ENCODE results near the gene RCSD1.

Gene RCSD1

GRCh38 chr1:167675440-167675839, 45.4 kb downstream of the RCSD1 start:
- H2AFZ ChIP-seq (ENCODE audit: low read length): no peak overlapping the region
- no peaks in the 10 kb centered on the region for H3F3A ChIP-seq (ENCODE audit: insufficient read depth, low read length)
- no peak overlapping the region for H3K9ac ChIP-seq (ENCODE audit: low read length)
- no peaks in the 10 kb centered on the region for H4K20me1 ChIP-seq (ENCODE audit: insufficient read depth, low read length)
- peaks cover 26% of the 10 kb centered on the region for H3K4me1 ChIP-seq (ENCODE audit: insufficient read depth, low read length, severe bottlenecking)
- H3K9me3 ChIP-seq (ENCODE audit: low read length): no peaks in the 10 kb centered on the region
- H3K36me3 ChIP-seq (ENCODE audit: insufficient read depth, low read length): peaks cover 79% of the 10 kb centered on the region
- H3K79me2 ChIP-seq (ENCODE audit: insufficient read depth, low read length): no peaks in the 10 kb centered on the region
- no peak overlapping the region for H3K4me2 ChIP-seq (ENCODE audit: low read length)
- H3K27me3 ChIP-seq (ENCODE audit: insufficient read depth, low read length): no peaks in the 10 kb centered on the region
- no peak overlapping the region for H3K27ac ChIP-seq (ENCODE audit: low read depth, low read length, poor library complexity, severe bottlenecking)
- no peak overlapping the region for H3K4me3 ChIP-seq (ENCODE audit: low read depth, low read length, poor library complexity, severe bottlenecking)
- TF ChIP-seq EZH2 (IDR thresholded peaks at IDR 0.05; ENCODE audit: borderline replicate concordance, low read length) (no peak), CTCF (IDR thresholded peaks at IDR 0.05; ENCODE audit: low read length) (no peak)
- H3K9me2 ChIP-seq (ENCODE audit: low read depth, low read length): no peaks in the 10 kb centered on the region

GRCh38 chr1:167676205-167676915, 46.3 kb downstream of the RCSD1 start:
- Histone ChIP-seq H3K4me3 (ENCODE audit: low read depth, low read length, poor library complexity, severe bottlenecking) (no peak overlapping the region), H3K79me2 (ENCODE audit: insufficient read depth, low read length) (no peaks in the 10 kb centered on the region), H3K4me1 (ENCODE audit: insufficient read depth, low read length, severe bottlenecking) (peaks cover 35% of the 10 kb centered on the region), H2AFZ (ENCODE audit: low read length) (no peak overlapping the region), H3K9me3 (ENCODE audit: low read length) (no peaks in the 10 kb centered on the region), H3K4me2 (ENCODE audit: low read length) (no peak overlapping the region), H4K20me1 (ENCODE audit: insufficient read depth, low read length) (no peaks in the 10 kb centered on the region), H3K27ac (ENCODE audit: low read depth, low read length, poor library complexity, severe bottlenecking) (no peak overlapping the region), H3K36me3 (ENCODE audit: insufficient read depth, low read length) (peaks cover 79% of the 10 kb centered on the region), H3F3A (ENCODE audit: insufficient read depth, low read length) (no peaks in the 10 kb centered on the region), H3K9ac (ENCODE audit: low read length) (no peak overlapping the region), H3K9me2 (ENCODE audit: low read depth, low read length) (no peaks in the 10 kb centered on the region), H3K27me3 (ENCODE audit: insufficient read depth, low read length) (no peaks in the 10 kb centered on the region)
- TF ChIP-seq EZH2 (IDR thresholded peaks at IDR 0.05; ENCODE audit: borderline replicate concordance, low read length) (no peak), CTCF (IDR thresholded peaks at IDR 0.05; ENCODE audit: low read length) (no peak)

- Histone ChIP-seq H3K9ac (ENCODE audit: low read length) (no peak overlapping the region), H3K4me3 (ENCODE audit: low read depth, low read length, poor library complexity, severe bottlenecking) (no peak overlapping the region), H3K9me3 (ENCODE audit: low read length) (no peaks in the 10 kb centered on the region), H3K36me3 (ENCODE audit: insufficient read depth, low read length) (peaks cover 77% of the 10 kb centered on the region), H4K20me1 (ENCODE audit: insufficient read depth, low read length) (no peaks in the 10 kb centered on the region), H3K27ac (ENCODE audit: low read depth, low read length, poor library complexity, severe bottlenecking) (no peak overlapping the region), H3K9me2 (ENCODE audit: low read depth, low read length) (no peaks in the 10 kb centered on the region), H3F3A (ENCODE audit: insufficient read depth, low read length) (no peaks in the 10 kb centered on the region), H2AFZ (ENCODE audit: low read length) (no peak overlapping the region), H3K79me2 (ENCODE audit: insufficient read depth, low read length) (no peaks in the 10 kb centered on the region), H3K4me2 (ENCODE audit: low read length) (no peak overlapping the region), H3K4me1 (ENCODE audit: insufficient read depth, low read length, severe bottlenecking) (peaks cover 35% of the 10 kb centered on the region), H3K27me3 (ENCODE audit: insufficient read depth, low read length) (no peaks in the 10 kb centered on the region)
- TF ChIP-seq EZH2 (IDR thresholded peaks at IDR 0.05; ENCODE audit: borderline replicate concordance, low read length) (no peak), CTCF (IDR thresholded peaks at IDR 0.05; ENCODE audit: low read length) (no peak)
Measured at GRCh38 chr1:167676916-167677848, 47.1 kb downstream of the RCSD1 start.

Measured in OCI-LY1 (cell line).